Caco-2 (cell line): Measurements from ENCODE around the gene DCUN1D2. TPM values are rescaled to one million over a fixed set of nuclear protein-coding genes. Genes with fewer than 3 reads are reported as not detected.

Experiments used
- BruUV-seq: library from RNA; stranded (reverse); fragments of 400-500 nt; replicated peaks from 2 replicates; lab custom pipeline; 2021; lab: Mats Ljungman, UMichigan
- CTCF ChIA-PET: fragments of 300-600 bp; sonication (Branson Sonifier 250); formaldehyde crosslinking; loops from one replicate; lab custom pipeline; 2022; ENCODE audit warnings: antibody characterized with exemption; lab: Charles Lee
- POLR2A ChIA-PET: fragments of 300-600 bp; sonication (Branson Sonifier 250); formaldehyde crosslinking; loops from one replicate; lab custom pipeline; 2022; ENCODE audit warnings: antibody characterized with exemption; lab: Charles Lee
- DNase-seq, 2 experiments: peaks; one replicate each; pipeline versions ENCODE4 v3.0.0 to v3.0.0-alpha.2; 2020 to 2022
- H3K27me3 ChIP-seq: replicated peaks from 2 replicates; pipeline ENCODE4 v1.6.0; 2011; ENCODE audit warnings: low read length; ENCODE audit not compliant: control insufficient read depth, insufficient read depth
- H3K36me3 ChIP-seq: 2 replicates; pipeline ENCODE4 v1.5.1; 2011; ENCODE audit warnings: low read length; ENCODE audit not compliant: control insufficient read depth, insufficient read depth
- H3K4me1 ChIP-seq: fragments of 250-450 bp; sonication (Bioruptor Pico); 2 replicates; pipeline ENCODE4 v1.5.1; 2020; ENCODE audit warnings: mild to moderate bottlenecking
- H3K4me3 ChIP-seq: 2 replicates; pipeline ENCODE4 v1.5.1; 2011; ENCODE audit warnings: low read depth, mild to moderate bottlenecking, control low read depth, low read length
- H3K9me3 ChIP-seq: fragments of 250-450 bp; sonication (Bioruptor Pico); 2 replicates; pipeline ENCODE4 v1.5.1; 2020; ENCODE audit warnings: mild to moderate bottlenecking, moderate library complexity
- H3K27ac Mint-ChIP-seq: one replicate; pipeline ENCODE4 v1.8.0; 2022; ENCODE audit warnings: mixed read lengths; ENCODE audit not compliant: unreplicated experiment
- H3K27me3 Mint-ChIP-seq: one replicate; pipeline ENCODE4 v1.8.0; 2022; ENCODE audit warnings: mixed read lengths; ENCODE audit not compliant: insufficient read depth, unreplicated experiment
- H3K36me3 Mint-ChIP-seq: one replicate; pipeline ENCODE4 v1.8.0; 2022; ENCODE audit warnings: mild to moderate bottlenecking, mixed read lengths; ENCODE audit not compliant: insufficient read depth, unreplicated experiment
- H3K4me1 Mint-ChIP-seq: one replicate; pipeline ENCODE4 v1.8.0; 2022; ENCODE audit warnings: low read depth, mixed read lengths; ENCODE audit not compliant: unreplicated experiment
- H3K4me3 Mint-ChIP-seq: one replicate; pipeline ENCODE4 v1.8.0; 2022; ENCODE audit warnings: mild to moderate bottlenecking, moderate library complexity, mixed read lengths; ENCODE audit not compliant: unreplicated experiment
- H3K9me3 Mint-ChIP-seq: one replicate; pipeline ENCODE4 v1.8.0; 2022; ENCODE audit warnings: mixed read lengths; ENCODE audit not compliant: unreplicated experiment
- intact Hi-C: fragments of 100-400 bp; cut with micrococcal nuclease; formaldehyde crosslinking; loops from one replicate; pipeline ENCODE4 v1.10.0; 2022; ENCODE audit not compliant: unreplicated experiment
- total RNA-seq: library from RNA; stranded (reverse); gene quantifications from 2 replicates; pipeline ENCODE4 v1.2.3, GENCODE V29; 2022
- TF ChIP-seq, protein P1 (sequence below), 2 experiments: fragments of 200-600 bp in 1 of 2; IDR thresholded peaks; 1 replicate in 1 of 2; 2 replicates in 1 of 2; pipeline versions ENCODE4 v1.5.1 to v1.8.0; 2011 to 2022; ENCODE audit warnings: antibody characterized with exemption in 1 of 2, control low read depth in 1 of 2, inconsistent platforms in 1 of 2, low read depth in 1 of 2, low read length in 1 of 2, mild to moderate bottlenecking in 1 of 2, moderate library complexity in 1 of 2; ENCODE audit not compliant: insufficient read depth in 1 of 2, severe bottlenecking in 1 of 2, unreplicated experiment in 1 of 2

Gene DCUN1D2
- total RNA-seq, 1 experiment from 2014 or later = 59.4 TPM

DNA sequence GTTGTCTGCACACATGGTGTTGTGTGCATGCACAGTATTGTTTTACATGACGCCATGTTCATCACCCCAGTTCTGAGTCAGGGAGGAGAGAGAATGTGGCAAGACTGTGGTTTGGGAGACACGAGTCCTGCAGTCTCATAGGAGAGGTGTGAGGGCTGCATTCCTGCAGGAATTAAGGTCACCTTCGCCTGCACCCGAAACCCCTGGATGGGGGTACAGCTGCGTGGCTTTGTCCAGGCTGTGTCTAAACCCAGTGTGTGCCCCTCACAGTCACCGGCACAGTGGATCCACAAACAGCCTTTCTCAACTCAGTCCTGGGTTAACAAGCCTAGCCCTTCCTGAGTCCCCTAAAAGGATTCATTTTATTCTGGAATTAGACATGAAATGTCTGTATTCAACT is 42.9 kb downstream of the DCUN1D2 start:
- H3K36me3 ChIP-seq = peaks cover 3% of the 10 kb centered on the region; the same call in 1 of the 2 replicates
- H3K4me1 ChIP-seq = peaks cover 9% of the 10 kb centered on the region
- no peak for DNase-seq
- no peak overlapping the region for H3K4me3 Mint-ChIP-seq
- ChIA-PET POLR2A (no interaction called here), CTCF (interaction anchor here (0.6 kb wide), 1 partner anchor 38 kb away, joined by 4 read pairs; no protein-coding TSS in a partner anchor)
- intact Hi-C loops = no loop called here
- peaks cover 6% of the 10 kb centered on the region for H3K4me1 Mint-ChIP-seq
- H3K36me3 Mint-ChIP-seq = peaks cover 41% of the 10 kb centered on the region
- H3K4me3 ChIP-seq = no peak overlapping the region
- TF ChIP-seq, protein P1, sequence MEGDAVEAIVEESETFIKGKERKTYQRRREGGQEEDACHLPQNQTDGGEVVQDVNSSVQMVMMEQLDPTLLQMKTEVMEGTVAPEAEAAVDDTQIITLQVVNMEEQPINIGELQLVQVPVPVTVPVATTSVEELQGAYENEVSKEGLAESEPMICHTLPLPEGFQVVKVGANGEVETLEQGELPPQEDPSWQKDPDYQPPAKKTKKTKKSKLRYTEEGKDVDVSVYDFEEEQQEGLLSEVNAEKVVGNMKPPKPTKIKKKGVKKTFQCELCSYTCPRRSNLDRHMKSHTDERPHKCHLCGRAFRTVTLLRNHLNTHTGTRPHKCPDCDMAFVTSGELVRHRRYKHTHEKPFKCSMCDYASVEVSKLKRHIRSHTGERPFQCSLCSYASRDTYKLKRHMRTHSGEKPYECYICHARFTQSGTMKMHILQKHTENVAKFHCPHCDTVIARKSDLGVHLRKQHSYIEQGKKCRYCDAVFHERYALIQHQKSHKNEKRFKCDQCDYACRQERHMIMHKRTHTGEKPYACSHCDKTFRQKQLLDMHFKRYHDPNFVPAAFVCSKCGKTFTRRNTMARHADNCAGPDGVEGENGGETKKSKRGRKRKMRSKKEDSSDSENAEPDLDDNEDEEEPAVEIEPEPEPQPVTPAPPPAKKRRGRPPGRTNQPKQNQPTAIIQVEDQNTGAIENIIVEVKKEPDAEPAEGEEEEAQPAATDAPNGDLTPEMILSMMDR (IDR thresholded peaks at IDR 0.05; ENCODE audit: insufficient read depth in 1 of 2, low read depth in 1 of 2, low read length in 1 of 2, severe bottlenecking in 1 of 2, unreplicated experiment in 1 of 2) = no peak
- BruUV-seq = no TSS peak
- no peaks in the 10 kb centered on the region for H3K9me3 ChIP-seq
- no peaks in the 10 kb centered on the region for H3K27me3 Mint-ChIP-seq
- peaks cover 6% of the 10 kb centered on the region for H3K9me3 Mint-ChIP-seq
- no peaks in the 10 kb centered on the region for H3K27me3 ChIP-seq
- no peak overlapping the region for H3K27ac Mint-ChIP-seq

- peaks cover 9% of the 10 kb centered on the region for H3K4me1 ChIP-seq
- H3K36me3 ChIP-seq = peaks cover 3% of the 10 kb centered on the region; the same call in 1 of the 2 replicates
- TF ChIP-seq, protein P1 (IDR thresholded peaks at IDR 0.05; ENCODE audit: insufficient read depth in 1 of 2, low read depth in 1 of 2, low read length in 1 of 2, severe bottlenecking in 1 of 2, unreplicated experiment in 1 of 2) = no peak
- H3K9me3 ChIP-seq = no peaks in the 10 kb centered on the region
- no TSS peak for BruUV-seq
- no peaks in the 10 kb centered on the region for H3K27me3 ChIP-seq
- peaks cover 52% of the 10 kb centered on the region for H3K36me3 Mint-ChIP-seq
- H3K4me3 Mint-ChIP-seq = no peak overlapping the region
- no peak for DNase-seq
- H3K27ac Mint-ChIP-seq = no peak overlapping the region
- H3K9me3 Mint-ChIP-seq = peaks cover 17% of the 10 kb centered on the region
- intact Hi-C loops = no loop called here
- H3K27me3 Mint-ChIP-seq = no peaks in the 10 kb centered on the region
- CTCF ChIA-PET = no interaction called here
- peaks cover 6% of the 10 kb centered on the region for H3K4me1 Mint-ChIP-seq
- no peak overlapping the region for H3K4me3 ChIP-seq
- POLR2A ChIA-PET = no interaction called here
Measured at GRCh38 chr13:113446488-113446854, 44.0 kb downstream of the DCUN1D2 start.

- H3K36me3 Mint-ChIP-seq = peaks cover 57% of the 10 kb centered on the region
- peaks cover 3% of the 10 kb centered on the region for H3K36me3 ChIP-seq
- peaks cover 21% of the 10 kb centered on the region for H3K9me3 Mint-ChIP-seq
- H3K4me1 Mint-ChIP-seq = peaks cover 6% of the 10 kb centered on the region
- DNase-seq = no peak
- CTCF ChIA-PET = no interaction called here
- H3K9me3 ChIP-seq = no peaks in the 10 kb centered on the region
- intact Hi-C loops = no loop called here
- POLR2A ChIA-PET = no interaction called here
- H3K27me3 ChIP-seq = no peaks in the 10 kb centered on the region
- no peak overlapping the region for H3K27ac Mint-ChIP-seq
- no peak overlapping the region for H3K4me3 ChIP-seq
- H3K4me3 Mint-ChIP-seq = no peak overlapping the region
- peaks cover 9% of the 10 kb centered on the region for H3K4me1 ChIP-seq
- no TSS peak for BruUV-seq
- H3K27me3 Mint-ChIP-seq = no peaks in the 10 kb centered on the region
- TF ChIP-seq, protein P1 (IDR thresholded peaks at IDR 0.05; ENCODE audit: insufficient read depth in 1 of 2, low read depth in 1 of 2, low read length in 1 of 2, severe bottlenecking in 1 of 2, unreplicated experiment in 1 of 2) = no peak
Measured at GRCh38 chr13:113445791-113446487, 44.6 kb downstream of the DCUN1D2 start.
